Posterior vena cava (tissue), 2 donors: Measurements from ENCODE around the gene TMEM233. TPM values are rescaled to one million over a fixed set of nuclear protein-coding genes. Genes with fewer than 3 reads are reported as not detected.
"Not testable (repeated sequence)": the region's sequence is repeated elsewhere in the genome, so short reads cannot be mapped to it uniquely, and the experiment has no call there.

ENCODE experiments used
- DNase-seq: peaks from one replicate; pipeline ENCODE4 v3.0.0-alpha.2; 2020; ENCODE audit warnings: low spot score
- intact Hi-C, 2 donors: fragments of 100-400 bp; cut with DNase I; formaldehyde crosslinking; loops; one replicate each; pipeline versions ENCODE4 v1.14.1 to v1.14.2; 2022 to 2023
- total RNA-seq, 2 donors: library from RNA; stranded (reverse); fragmentation: NEBNext Ultra II Directional; extraction: Animal tissue kit (Norgen Biotek cat#: 25700); gene quantifications; one replicate each; pipeline ENCODE4 v1.2.1, GENCODE V29; 2021
- donor health status: DM: yes; HTN: yes; CAD: no.
- donor health status: DM: yes; HTN: yes; CAD: no.

The TMEM233 gene
- total RNA-seq, 2 donors from 2014 or later: 0.90 to 1.2 TPM

- DNase-seq: no peak
- intact Hi-C loops: no loop called here
Measured at GRCh38 chr12:119601877-119602733, 8.5 kb downstream of the TMEM233 start.

- intact Hi-C loops: no loop called here
- DNase-seq: no peak
Measured at GRCh38 chr12:119602734-119603094, 9.1 kb downstream of the TMEM233 start.

- intact Hi-C loops: no loop called here
- DNase-seq: no peak
Measured at GRCh38 chr12:119603767-119604166, 10.2 kb downstream of the TMEM233 start.

- no peak for DNase-seq
- intact Hi-C loops: no loop called here
Measured at GRCh38 chr12:119609358-119609757, 15.8 kb downstream of the TMEM233 start.

- intact Hi-C loops: no loop called here
- DNase-seq: no peak
Measured at GRCh38 chr12:119613319-119613936, 19.9 kb downstream of the TMEM233 start.

- no peak for DNase-seq
- intact Hi-C loops: no loop called here
Measured at GRCh38 chr12:119614705-119615104, 21.1 kb downstream of the TMEM233 start.

- intact Hi-C loops: no loop called here
- no peak for DNase-seq
Measured at GRCh38 chr12:119615518-119616475, 22.2 kb downstream of the TMEM233 start.

GRCh38 chr12:119618328-119618896 lies 24.8 kb downstream of the TMEM233 start:
- intact Hi-C loops, DNase-seq: not testable (repeated sequence)

- no peak for DNase-seq
- intact Hi-C loops: no loop called here
Measured at GRCh38 chr12:119620490-119620889, 26.9 kb downstream of the TMEM233 start.

GRCh38 chr12:119621878-119622277 lies 28.3 kb downstream of the TMEM233 start:
- intact Hi-C loops: no loop called here
- no peak for DNase-seq

GRCh38 chr12:119624966-119625365 lies 31.4 kb downstream of the TMEM233 start:
- intact Hi-C loops: no loop called here
- no peak for DNase-seq

- intact Hi-C loops: no loop called here
- DNase-seq: no peak
Measured at GRCh38 chr12:119627019-119627643, 33.6 kb downstream of the TMEM233 start.

GRCh38 chr12:119627686-119628085 lies 34.1 kb downstream of the TMEM233 start:
- intact Hi-C loops: no loop called here
- no peak for DNase-seq

- intact Hi-C loops: no loop called here
- no peak for DNase-seq
Measured at GRCh38 chr12:119630223-119630780, 36.7 kb downstream of the TMEM233 start.

- no peak for DNase-seq
- intact Hi-C loops: no loop called here
Measured at GRCh38 chr12:119630962-119631550, 37.5 kb downstream of the TMEM233 start.

- intact Hi-C loops: no loop called here
- no peak for DNase-seq
Measured at GRCh38 chr12:119631930-119632678, 38.5 kb downstream of the TMEM233 start.

- intact Hi-C loops: no loop called here
- DNase-seq: no peak
Measured at GRCh38 chr12:119634743-119635142, 41.2 kb downstream of the TMEM233 start.

- intact Hi-C loops: no loop called here
- no peak for DNase-seq
Measured at GRCh38 chr12:119642986-119643385, 49.4 kb downstream of the TMEM233 start.
